Aorta (tissue), 5 donors: ENCODE results near the gene KCNH6. TPM values are rescaled to one million over a fixed set of nuclear protein-coding genes. Genes with fewer than 3 reads are reported as not detected.

ENCODE experiments used
- ATAC-seq: fragments of 200-7000 bp; cut with Tn5 transposase; one replicate; pipeline ENCODE4 v1.9.1; 2022; ENCODE audit warnings: moderate library complexity; ENCODE audit not compliant: low FRiP score
- DNase-seq, 2 donors: peaks; one replicate each; pipeline ENCODE4 v3.0.0-alpha.2; 2020
- H3K27ac ChIP-seq, 2 donors: one replicate each; pipeline ENCODE4 v1.5.1; 2013; ENCODE audit warnings: low read length in 2 of 2, mild to moderate bottlenecking in 2 of 2, moderate library complexity in 2 of 2, control low read depth in 1 of 2, inconsistent platforms in 1 of 2, low read depth in 1 of 2
- H3K27me3 ChIP-seq, 2 donors: one replicate each; pipeline ENCODE4 v1.6.1; 2013; ENCODE audit warnings: control low read depth in 1 of 2, low read length in 1 of 2, mild to moderate bottlenecking in 1 of 2, moderate library complexity in 1 of 2; ENCODE audit not compliant: insufficient read depth in 2 of 2, control insufficient read depth in 1 of 2
- H3K36me3 ChIP-seq, 2 donors: one replicate each; pipeline ENCODE4 v1.6.1; 2013; ENCODE audit warnings: control low read depth in 1 of 2, low read length in 1 of 2, mild to moderate bottlenecking in 1 of 2; ENCODE audit not compliant: insufficient read depth in 2 of 2, control insufficient read depth in 1 of 2
- H3K4me1 ChIP-seq, 2 donors: one replicate each; pipeline ENCODE4 v1.6.1; 2013; ENCODE audit warnings: low read length in 2 of 2, control low read depth in 1 of 2, mild to moderate bottlenecking in 1 of 2, moderate library complexity in 1 of 2; ENCODE audit not compliant: insufficient read depth in 2 of 2, control insufficient read depth in 1 of 2
- H3K4me3 ChIP-seq, 2 donors: one replicate each; pipeline ENCODE4 v1.5.1; 2013; ENCODE audit warnings: low read length in 2 of 2, control low read depth in 1 of 2, mild to moderate bottlenecking in 1 of 2
- H3K9me3 ChIP-seq: one replicate; pipeline ENCODE4 v1.6.1; 2013; ENCODE audit warnings: mild to moderate bottlenecking, low read length; ENCODE audit not compliant: control insufficient read depth
- WGBS, 2 donors: extraction: QIAGEN DNeasy Blood & Tissue Kit; methylation state at CpG; one replicate each; pipeline ENCODE4 v1.1.7; 2013; 5-methylcytosine and 5-hydroxymethylcytosine counted together
- intact Hi-C, 2 donors: fragments of 100-400 bp; cut with DNase I; formaldehyde crosslinking; loops; one replicate each; pipeline versions ENCODE4 v1.14.2 to v1.15.0; 2022
- polyA plus RNA-seq, 2 donors: library from polyadenylated mRNA; stranded (reverse); fragments of 200-250 nt; gene quantifications; one replicate each; pipeline ENCODE4 v1.2.3, GENCODE V29; 2013
- total RNA-seq, 2 donors: library from RNA; stranded (reverse); fragmentation: NEBNext Ultra II Directional; extraction: Animal tissue kit (Norgen Biotek cat#: 25700); gene quantifications; one replicate each; pipeline ENCODE4 v1.2.1, GENCODE V29; 2021
- donor health status: healthy with polysubstance abuse.
- donor health status: Bipolar disorder and iron deficiency.
- donor health status: DM: no; HTN: no; CAD: no.
- donor health status: DM: no; HTN: no; CAD: no.
- donor health status: DM: yes; HTN: yes; CAD: no.

KCNH6 gene
- total and polyA plus RNA-seq, 4 donors, result not detected

DNA sequence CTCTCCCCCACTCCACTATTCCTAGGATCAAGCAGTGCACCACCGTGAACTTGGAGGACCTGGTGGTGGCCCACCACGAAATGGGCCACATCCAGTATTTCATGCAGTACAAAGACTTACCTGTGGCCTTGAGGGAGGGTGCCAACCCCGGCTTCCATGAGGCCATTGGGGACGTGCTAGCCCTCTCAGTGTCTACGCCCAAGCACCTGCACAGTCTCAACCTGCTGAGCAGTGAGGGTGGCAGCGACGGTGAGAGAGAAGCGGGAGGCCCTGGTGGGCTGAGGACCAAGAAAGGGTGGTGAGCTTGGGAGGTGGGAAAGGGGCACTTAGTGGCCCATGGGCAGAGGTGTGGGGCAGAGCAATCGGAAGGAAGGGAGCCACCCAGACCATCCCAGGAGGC is 29.7 kb upstream of the KCNH6 start:
- no peaks in the 10 kb centered on the region for H3K4me1 ChIP-seq

DNA sequence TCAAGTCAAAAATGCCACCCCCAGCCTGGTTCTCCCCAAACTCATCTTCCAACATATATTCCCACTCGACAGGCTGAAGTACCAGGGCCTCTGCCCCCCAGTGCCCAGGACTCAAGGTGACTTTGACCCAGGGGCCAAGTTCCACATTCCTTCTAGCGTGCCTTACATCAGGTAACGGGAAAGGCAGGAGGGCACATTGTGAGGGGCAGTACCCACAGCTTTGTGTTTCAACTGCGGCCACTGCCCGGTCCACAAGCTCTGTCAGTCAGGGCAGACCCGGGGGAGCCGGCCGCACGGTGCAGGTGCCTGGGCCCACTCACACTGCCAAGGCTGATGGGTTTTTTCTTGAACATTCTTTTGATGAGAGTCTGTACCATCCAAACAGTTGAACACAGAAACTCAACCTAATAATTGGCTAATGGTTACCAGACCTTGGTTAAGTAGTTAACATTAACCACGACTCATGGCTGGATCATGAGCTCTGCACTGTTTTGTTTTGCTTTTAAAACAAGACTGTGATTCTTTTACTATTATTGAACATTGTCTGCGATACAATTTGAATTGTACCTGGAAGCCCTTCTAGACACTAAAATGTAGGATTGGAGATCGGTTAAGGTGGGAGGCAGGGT is 28.7 kb upstream of the KCNH6 start:
- Histone ChIP-seq H3K27ac (no peak overlapping the region), H3K4me1 (no peaks in the 10 kb centered on the region), H3K9me3 (no peaks in the 10 kb centered on the region), H3K27me3 (no peaks in the 10 kb centered on the region), H3K36me3 (no peaks in the 10 kb centered on the region), H3K4me3 (no peak overlapping the region)
- 92 to 93% methylated on average over 12 of the region's 12 CpGs for WGBS, 2 donors
- DNase-seq (no peak), ATAC-seq (no peak)
- intact Hi-C loops, result no loop called here

More for the DNA sequence above, 29.7 kb upstream of the KCNH6 start:
- intact Hi-C loops, result no loop called here
- WGBS, 2 donors, result 93% methylated on average over 9 of the region's 9 CpGs
- Histone ChIP-seq H3K36me3 (no peaks in the 10 kb centered on the region), H3K27me3 (no peaks in the 10 kb centered on the region), H3K27ac (no peak overlapping the region), H3K4me3 (no peak overlapping the region), H3K9me3 (no peaks in the 10 kb centered on the region)
- DNase-seq (no peak), ATAC-seq (no peak)

DNA sequence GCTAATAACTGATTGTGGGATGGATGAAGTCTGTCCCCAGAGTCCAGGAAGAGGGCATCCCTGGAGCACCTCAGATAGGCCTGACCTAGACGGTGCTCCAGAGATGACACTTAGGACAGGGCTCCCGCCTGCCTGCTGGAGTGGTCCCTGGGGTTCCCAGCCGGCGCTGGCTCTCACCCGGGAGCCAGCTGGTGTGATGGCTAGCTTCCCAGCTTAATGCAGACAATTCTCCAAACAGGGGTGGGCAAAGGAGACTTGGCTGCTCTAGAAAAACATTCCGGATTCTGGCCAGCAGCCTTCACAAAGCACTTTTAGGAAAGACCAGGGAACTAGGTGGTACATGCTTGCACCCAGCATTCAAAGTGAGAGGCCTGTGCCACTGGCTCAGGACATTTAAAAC is 27.7 kb upstream of the KCNH6 start:
- no peaks in the 10 kb centered on the region for H3K27me3 ChIP-seq
- no peaks in the 10 kb centered on the region for H3K4me1 ChIP-seq
- no peaks in the 10 kb centered on the region for H3K36me3 ChIP-seq
- intact Hi-C loops, result no loop called here
- no peak overlapping the region for H3K4me3 ChIP-seq
- ATAC-seq (no peak), DNase-seq (no peak)
- no peak overlapping the region for H3K27ac ChIP-seq
- no peaks in the 10 kb centered on the region for H3K9me3 ChIP-seq
- 34 to 38% methylated on average over 6 of the region's 6 CpGs for WGBS, 2 donors

DNA sequence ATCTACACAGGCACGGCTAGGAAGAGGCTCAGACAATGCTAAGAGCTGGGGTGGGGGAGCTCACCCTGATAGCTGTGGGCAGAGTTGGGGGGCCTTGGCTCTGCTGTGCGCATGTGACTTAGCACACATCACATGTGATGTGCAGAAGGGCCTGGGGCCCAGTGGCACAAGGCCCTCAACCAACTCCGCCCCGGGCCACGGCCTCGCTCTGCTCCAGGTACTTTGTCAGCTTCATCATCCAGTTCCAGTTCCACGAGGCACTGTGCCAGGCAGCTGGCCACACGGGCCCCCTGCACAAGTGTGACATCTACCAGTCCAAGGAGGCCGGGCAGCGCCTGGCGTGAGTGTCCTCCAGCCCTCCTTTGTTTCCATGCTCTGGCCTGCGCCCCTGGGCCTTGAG is 27.0 kb upstream of the KCNH6 start:
- DNase-seq (no peak), ATAC-seq (no peak)
- H3K4me1 ChIP-seq, result no peaks in the 10 kb centered on the region
- H3K27ac ChIP-seq, result no peak overlapping the region
- H3K36me3 ChIP-seq, result no peaks in the 10 kb centered on the region
- H3K9me3 ChIP-seq, result no peaks in the 10 kb centered on the region
- H3K4me3 ChIP-seq, result no peak overlapping the region
- no peaks in the 10 kb centered on the region for H3K27me3 ChIP-seq
- intact Hi-C loops, result no loop called here
- 90% methylated on average over 10 to 12 of the region's 12 CpGs for WGBS, 2 donors

DNA sequence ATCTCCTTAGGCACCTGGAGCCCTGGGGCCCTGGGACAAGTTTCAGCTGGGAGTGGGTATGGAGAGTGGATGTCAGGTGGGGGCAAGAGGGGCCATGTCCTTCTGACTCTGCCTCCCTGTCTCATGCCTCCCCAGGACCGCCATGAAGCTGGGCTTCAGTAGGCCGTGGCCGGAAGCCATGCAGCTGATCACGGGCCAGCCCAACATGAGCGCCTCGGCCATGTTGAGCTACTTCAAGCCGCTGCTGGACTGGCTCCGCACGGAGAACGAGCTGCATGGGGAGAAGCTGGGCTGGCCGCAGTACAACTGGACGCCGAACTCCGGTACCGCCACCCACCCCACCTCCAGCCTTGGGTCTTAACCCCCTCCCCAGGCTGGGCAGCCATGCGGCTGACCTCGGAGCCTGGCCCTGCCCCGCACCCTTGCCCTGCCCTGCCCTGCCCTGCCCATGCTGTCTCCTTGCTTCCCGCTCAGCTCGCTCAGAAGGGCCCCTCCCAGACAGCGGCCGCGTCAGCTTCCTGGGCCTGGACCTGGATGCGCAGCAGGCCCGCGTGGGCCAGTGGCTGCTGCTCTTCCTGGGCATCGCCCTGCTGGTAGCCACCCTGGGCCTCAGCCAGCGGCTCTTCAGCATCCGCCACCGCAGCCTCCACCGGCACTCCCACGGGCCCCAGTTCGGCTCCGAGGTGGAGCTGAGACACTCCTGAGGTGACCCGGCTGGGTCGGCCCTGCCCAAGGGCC is 26.3 kb upstream of the KCNH6 start:
- H3K27ac ChIP-seq, result no peak overlapping the region
- H3K36me3 ChIP-seq, result no peaks in the 10 kb centered on the region
- no peaks in the 10 kb centered on the region for H3K9me3 ChIP-seq
- ATAC-seq (no peak), DNase-seq (no peak)
- H3K4me1 ChIP-seq, result no peaks in the 10 kb centered on the region
- H3K27me3 ChIP-seq, result no peaks in the 10 kb centered on the region
- intact Hi-C loops, result no loop called here
- no peak overlapping the region for H3K4me3 ChIP-seq
- 94 to 95% methylated on average over 34 to 36 of the region's 36 CpGs for WGBS, 2 donors

DNA sequence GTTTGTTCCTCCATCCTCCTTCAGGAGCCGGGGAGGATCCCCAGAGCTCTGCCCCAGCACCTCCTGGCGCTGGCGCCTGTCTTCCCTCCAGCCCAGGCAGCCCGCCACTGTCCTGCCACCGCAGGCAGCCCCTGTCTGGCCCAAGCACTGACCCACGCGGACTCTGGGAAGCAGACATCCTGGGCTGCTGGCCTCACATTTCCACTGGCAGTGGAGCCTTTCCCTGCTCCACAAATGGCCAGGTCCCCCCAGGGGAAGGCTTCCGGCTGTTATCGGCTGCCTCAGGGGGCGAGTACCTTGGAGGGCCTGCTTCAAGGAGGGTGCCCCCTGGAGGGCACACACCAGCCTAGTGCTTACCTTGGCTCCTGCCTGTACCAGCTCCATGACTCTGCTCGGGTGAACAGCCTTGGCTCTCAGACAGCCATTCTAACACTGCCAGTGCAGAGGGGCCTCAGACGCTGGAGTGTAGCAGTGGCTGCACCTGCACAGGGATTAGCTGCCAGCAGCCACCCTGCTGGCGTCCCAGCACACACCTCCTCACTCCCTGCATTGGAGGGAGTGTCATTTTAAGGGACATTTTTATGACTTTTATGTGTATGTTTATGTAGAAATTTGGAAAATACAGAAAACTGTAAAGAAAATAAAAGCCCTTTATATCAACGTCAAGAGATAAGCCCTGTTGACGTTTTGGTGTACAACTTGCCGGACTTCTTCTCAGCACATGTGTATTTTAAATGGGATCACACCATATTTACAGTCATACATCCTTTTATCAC is 25.3 kb upstream of the KCNH6 start:
- Histone ChIP-seq H3K27me3 (no peaks in the 10 kb centered on the region), H3K9me3 (no peaks in the 10 kb centered on the region), H3K36me3 (no peaks in the 10 kb centered on the region), H3K4me1 (no peaks in the 10 kb centered on the region), H3K4me3 (no peak overlapping the region), H3K27ac (no peak overlapping the region)
- DNase-seq (no peak), ATAC-seq (no peak)
- WGBS, 2 donors, result 27 to 29% methylated on average over 16 of the region's 16 CpGs
- intact Hi-C loops, result no loop called here

DNA sequence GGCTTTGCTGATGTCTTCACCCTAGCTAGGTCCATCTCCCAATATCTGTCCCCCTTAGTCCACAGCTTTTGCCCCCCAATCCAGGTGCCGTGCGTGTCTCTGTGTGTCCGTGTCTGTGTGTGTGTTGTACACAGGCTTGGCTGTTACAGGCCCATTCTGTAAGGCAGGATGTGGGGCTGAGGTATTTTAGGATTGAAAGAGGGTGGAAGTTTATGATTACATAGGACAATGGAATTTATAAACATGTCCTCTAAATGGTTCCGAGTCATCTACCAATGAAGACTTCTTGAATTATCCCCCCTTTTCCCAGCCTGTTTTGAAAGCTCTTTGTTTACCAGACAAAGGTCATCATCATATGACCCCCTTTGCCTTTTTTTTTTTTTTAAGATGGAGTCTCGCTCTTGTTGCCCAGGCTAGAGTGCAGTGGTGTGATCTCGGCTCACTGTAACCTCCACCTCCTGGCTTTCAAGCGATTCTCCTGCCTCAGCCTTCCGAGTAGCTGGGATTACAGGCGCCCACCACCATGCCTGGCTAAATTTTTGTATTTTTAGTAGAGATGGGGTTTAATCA is 24.4 kb upstream of the KCNH6 start:
- Histone ChIP-seq H3K4me3 (no peak overlapping the region), H3K27me3 (no peaks in the 10 kb centered on the region), H3K4me1 (no peaks in the 10 kb centered on the region), H3K27ac (no peak overlapping the region), H3K36me3 (no peaks in the 10 kb centered on the region), H3K9me3 (no peaks in the 10 kb centered on the region)
- WGBS, 2 donors, result 83% methylated on average over 9 of the region's 9 CpGs
- ATAC-seq (no peak), DNase-seq (no peak)
- intact Hi-C loops, result no loop called here

DNA sequence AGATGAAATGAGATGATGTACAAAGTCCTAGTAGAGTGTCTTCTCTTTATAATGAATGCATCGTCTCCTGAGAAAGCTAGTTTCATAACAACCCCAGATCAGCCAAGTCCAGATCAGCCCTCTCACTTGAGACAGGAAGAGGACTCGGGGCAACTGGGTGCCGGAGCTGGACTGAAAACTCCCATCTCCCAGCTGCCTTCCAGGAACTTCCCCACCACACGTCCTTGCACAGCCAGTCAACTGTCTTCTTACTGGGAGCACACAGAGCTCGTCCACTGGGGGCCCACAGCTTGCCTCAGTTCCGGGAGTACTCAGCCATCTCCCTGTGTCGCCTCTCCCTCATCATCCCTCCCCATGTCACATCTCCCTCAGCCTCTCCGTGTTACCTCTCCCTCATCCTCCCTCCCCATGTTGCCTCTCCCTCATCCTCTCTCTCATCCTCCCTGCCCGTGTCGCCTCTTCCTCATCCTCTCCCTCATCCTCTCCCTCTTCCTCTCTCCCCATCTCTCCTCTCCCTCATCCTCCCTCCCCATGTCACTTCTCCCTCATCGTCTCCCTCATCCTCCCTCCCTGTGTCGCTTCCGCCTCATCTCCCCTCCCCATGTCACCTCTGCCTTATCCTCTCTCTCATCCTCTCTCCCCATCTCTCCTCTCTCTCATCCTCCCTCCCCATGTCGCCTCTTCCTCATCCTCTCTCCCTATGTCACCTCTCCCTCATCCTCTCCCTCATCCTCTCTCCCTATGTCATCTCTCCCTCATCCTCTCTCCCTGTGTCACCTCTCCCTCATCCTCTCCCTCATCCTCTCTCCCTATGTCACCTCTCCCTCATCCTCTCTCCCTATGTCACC is 22.4 kb upstream of the KCNH6 start:
- ATAC-seq (no peak), DNase-seq (no peak)
- WGBS, 2 donors, result 52 to 57% methylated on average over 14 of the region's 14 CpGs
- no peaks in the 10 kb centered on the region for H3K4me1 ChIP-seq
- H3K27ac ChIP-seq, result no peak overlapping the region
- intact Hi-C loops, result no loop called here
- no peaks in the 10 kb centered on the region for H3K27me3 ChIP-seq
- H3K4me3 ChIP-seq, result no peak overlapping the region
- H3K9me3 ChIP-seq, result no peaks in the 10 kb centered on the region
- no peaks in the 10 kb centered on the region for H3K36me3 ChIP-seq
